Loucy (cell line): Measurements from ENCODE around the gene LRRFIP1.

Source experiments
- H2AFZ ChIP-seq: fragments of 200-600 bp; sonication (generic); 2 replicates; pipeline ENCODE4 v1.6.0; 2016; ENCODE audit warnings: antibody characterized with exemption, mild to moderate bottlenecking, low read length, moderate library complexity
- H3F3A ChIP-seq: fragments of 200-600 bp; 2 replicates; pipeline ENCODE4 v1.6.0; 2016; ENCODE audit warnings: antibody characterized with exemption, low read depth, mild to moderate bottlenecking
- H3K27me3 ChIP-seq: fragments of 200-600 bp; sonication (generic); 2 replicates; pipeline ENCODE4 v1.6.1; 2014; ENCODE audit warnings: low read length, mild to moderate bottlenecking; ENCODE audit not compliant: insufficient read depth, poor library complexity, severe bottlenecking
- H3K36me3 ChIP-seq: fragments of 200-600 bp; sonication (generic); 2 replicates; pipeline ENCODE4 v1.6.1; 2016; ENCODE audit warnings: low read length; ENCODE audit not compliant: insufficient read depth
- H3K4me1 ChIP-seq: fragments of 200-600 bp; sonication (generic); 2 replicates; pipeline ENCODE4 v1.5.1; 2014; ENCODE audit warnings: low read length, mild to moderate bottlenecking; ENCODE audit not compliant: insufficient read depth, poor library complexity, severe bottlenecking
- H3K4me2 ChIP-seq: fragments of 200-600 bp; sonication (generic); 2 replicates; pipeline ENCODE4 v1.6.0; 2014; ENCODE audit warnings: antibody characterized with exemption, low read length, low read depth, mild to moderate bottlenecking; ENCODE audit not compliant: poor library complexity, severe bottlenecking
- H3K4me3 ChIP-seq: fragments of 200-600 bp; sonication (generic); 2 replicates; pipeline ENCODE4 v1.5.1; 2014; ENCODE audit warnings: low read length, mild to moderate bottlenecking, mixed read lengths; ENCODE audit not compliant: poor library complexity, severe bottlenecking
- H3K79me2 ChIP-seq: fragments of 200-600 bp; sonication (generic); 2 replicates; pipeline ENCODE4 v1.6.1; 2014; ENCODE audit warnings: low read length; ENCODE audit not compliant: insufficient read depth
- H3K9ac ChIP-seq: fragments of 200-600 bp; sonication (generic); 2 replicates; pipeline ENCODE4 v1.6.0; 2014; ENCODE audit warnings: mild to moderate bottlenecking, low read depth, low read length, moderate library complexity; ENCODE audit not compliant: poor library complexity, severe bottlenecking
- H3K9me2 ChIP-seq: fragments of 200-600 bp; sonication (generic); replicated peaks from 2 replicates; pipeline ENCODE4 v1.6.1; 2016; ENCODE audit warnings: low read depth, low read length, mixed read lengths
- H3K9me3 ChIP-seq: fragments of 200-600 bp; sonication (generic); 2 replicates; pipeline ENCODE4 v1.6.1; 2014; ENCODE audit warnings: mild to moderate bottlenecking, antibody characterized with exemption, low read length, low read depth; ENCODE audit not compliant: insufficient read depth
- H4K20me1 ChIP-seq: fragments of 200-600 bp; sonication (generic); 2 replicates; pipeline ENCODE4 v1.6.0; 2014; ENCODE audit warnings: antibody characterized with exemption, low read length, mild to moderate bottlenecking; ENCODE audit not compliant: insufficient read depth, poor library complexity, severe bottlenecking
- CTCF ChIP-seq: fragments of 200-600 bp; sonication (generic); conservative IDR thresholded peaks from 2 replicates; pipeline ENCODE4 v1.5.1; 2014; ENCODE audit warnings: mild to moderate bottlenecking, antibody characterized with exemption, low read length
- EZH2phosphoT487 ChIP-seq: fragments of 200-600 bp; IDR thresholded peaks from 2 replicates; pipeline ENCODE4 v1.6.1; 2018; ENCODE audit warnings: antibody characterized with exemption, mild to moderate bottlenecking, moderate library complexity, borderline replicate concordance

The LRRFIP1 gene

GRCh38 chr2:237691029-237691907 is 63.9 kb downstream of the LRRFIP1 start:
- Histone ChIP-seq H3K9me2 (no peaks in the 10 kb centered on the region), H3K9ac (peak overlapping the region; percentile 71), H2AFZ (peak overlapping the region; percentile 70; the same call in 1 of the 2 replicates), H3K36me3 (no peaks in the 10 kb centered on the region), H4K20me1 (peaks cover 22% of the 10 kb centered on the region), H3F3A (peaks cover 13% of the 10 kb centered on the region), H3K4me3 (peak overlapping the region; percentile 83), H3K79me2 (peaks cover 46% of the 10 kb centered on the region), H3K27me3 (no peaks in the 10 kb centered on the region), H3K4me2 (peak overlapping the region; percentile 84), H3K4me1 (peaks cover 62% of the 10 kb centered on the region), H3K9me3 (no peaks in the 10 kb centered on the region)
- TF ChIP-seq CTCF, result no peak
- TF ChIP-seq EZH2phosphoT487, result no peak

GRCh38 chr2:237691908-237692600 is 64.7 kb downstream of the LRRFIP1 start:
- no peaks in the 10 kb centered on the region for H3K36me3 ChIP-seq
- no peaks in the 10 kb centered on the region for H3K27me3 ChIP-seq
- H3K4me3 ChIP-seq, result peak overlapping the region; percentile 83
- peaks cover 69% of the 10 kb centered on the region for H3K4me1 ChIP-seq
- no peaks in the 10 kb centered on the region for H3K9me2 ChIP-seq
- no peak for TF ChIP-seq CTCF
- no peak for TF ChIP-seq EZH2phosphoT487
- peaks cover 13% of the 10 kb centered on the region for H3F3A ChIP-seq
- H3K9ac ChIP-seq, result peak overlapping the region; percentile 98
- peak overlapping the region; percentile 95 for H3K4me2 ChIP-seq
- H3K9me3 ChIP-seq, result no peaks in the 10 kb centered on the region
- H3K79me2 ChIP-seq, result peaks cover 54% of the 10 kb centered on the region
- H4K20me1 ChIP-seq, result peaks cover 30% of the 10 kb centered on the region
- peak overlapping the region; percentile 57 for H2AFZ ChIP-seq

- H3F3A ChIP-seq, result peaks cover 13% of the 10 kb centered on the region
- peak overlapping the region; percentile 83 for H3K4me3 ChIP-seq
- no peaks in the 10 kb centered on the region for H3K27me3 ChIP-seq
- peaks cover 61% of the 10 kb centered on the region for H3K79me2 ChIP-seq
- TF ChIP-seq CTCF, result no peak
- no peaks in the 10 kb centered on the region for H3K9me3 ChIP-seq
- H4K20me1 ChIP-seq, result peaks cover 37% of the 10 kb centered on the region
- H3K9me2 ChIP-seq, result no peaks in the 10 kb centered on the region
- peaks cover 72% of the 10 kb centered on the region for H3K4me1 ChIP-seq
- peak overlapping the region; percentile 95 for H3K4me2 ChIP-seq
- peak overlapping the region; percentile 98 for H3K9ac ChIP-seq
- H3K36me3 ChIP-seq, result no peaks in the 10 kb centered on the region
- peak overlapping the region; percentile 57 for H2AFZ ChIP-seq
Measured at GRCh38 chr2:237692601-237693290, 65.4 kb downstream of the LRRFIP1 start.
